OCI-LY3 (cell line): ENCODE results near the gene SIGLEC7.

Experiments
- H2AFZ ChIP-seq: fragments of 200-600, 300-600 bp; shearing (Covaris generic); 2 replicates; pipeline ENCODE4 v1.6.0; 2014; ENCODE audit warnings: antibody characterized with exemption, low read depth, low read length
- H3K27ac ChIP-seq: fragments of 200-600, 300-600 bp; sonication (generic); 2 replicates; pipeline ENCODE4 v1.5.1; 2014; ENCODE audit warnings: mild to moderate bottlenecking, low read length, moderate library complexity, mixed read lengths
- H3K27me3 ChIP-seq: fragments of 200-600, 300-600 bp; sonication (generic); 2 replicates; pipeline ENCODE4 v1.6.1; 2014; ENCODE audit warnings: low read depth, low read length, mixed read lengths
- H3K36me3 ChIP-seq: fragments of 200-600, 300-600 bp; sonication (generic); replicated peaks from 2 replicates; pipeline ENCODE3; 2014; ENCODE audit warnings: low read depth, low read length, mixed read lengths
- H3K4me1 ChIP-seq: fragments of 300-600, 200-600 bp; sonication (generic); 2 replicates; pipeline ENCODE4 v1.6.1; 2014; ENCODE audit warnings: low read length, mixed read lengths
- H3K4me2 ChIP-seq: fragments of 200-600, 300-600 bp; sonication (generic); 2 replicates; pipeline ENCODE4 v1.6.1; 2014; ENCODE audit warnings: low read length, mixed read lengths
- H3K4me3 ChIP-seq: fragments of 300-600, 200-600 bp; sonication (generic); 2 replicates; pipeline ENCODE4 v1.5.1; 2014; ENCODE audit warnings: antibody characterized with exemption, mild to moderate bottlenecking, low read length, moderate library complexity
- H3K79me2 ChIP-seq: fragments of 300-600, 200-600 bp; shearing (Covaris generic); 2 replicates; pipeline ENCODE4 v1.6.1; 2014; ENCODE audit warnings: mild to moderate bottlenecking, low read length, mixed read lengths
- H3K9ac ChIP-seq: fragments of 300-600, 200-600 bp; shearing (Covaris generic); 2 replicates; pipeline ENCODE4 v1.6.0; 2014; ENCODE audit warnings: mild to moderate bottlenecking, low read length, moderate library complexity
- H3K9me3 ChIP-seq: fragments of 200-600, 300-600 bp; shearing (Covaris generic); 2 replicates; pipeline ENCODE4 v1.6.1; 2014; ENCODE audit warnings: low read length, mixed read lengths; ENCODE audit not compliant: insufficient read depth
- H4K20me1 ChIP-seq: fragments of 200-600, 300-600 bp; sonication (generic); 2 replicates; pipeline ENCODE4 v1.6.1; 2016; ENCODE audit warnings: low read length, mixed read lengths; ENCODE audit not compliant: insufficient read depth
- CTCF ChIP-seq: fragments of 200-600, 300-600 bp; sonication (generic); IDR thresholded peaks from 2 replicates; pipeline ENCODE4 v1.5.1; 2014; ENCODE audit warnings: antibody characterized with exemption, low read length, low read depth
- EZH2phosphoT487 ChIP-seq: fragments of 200-600 bp; shearing (Covaris generic); IDR thresholded peaks from 2 replicates; pipeline ENCODE4 v1.6.1; 2018; ENCODE audit warnings: antibody characterized with exemption, mixed run types, low read depth

Gene SIGLEC7

DNA sequence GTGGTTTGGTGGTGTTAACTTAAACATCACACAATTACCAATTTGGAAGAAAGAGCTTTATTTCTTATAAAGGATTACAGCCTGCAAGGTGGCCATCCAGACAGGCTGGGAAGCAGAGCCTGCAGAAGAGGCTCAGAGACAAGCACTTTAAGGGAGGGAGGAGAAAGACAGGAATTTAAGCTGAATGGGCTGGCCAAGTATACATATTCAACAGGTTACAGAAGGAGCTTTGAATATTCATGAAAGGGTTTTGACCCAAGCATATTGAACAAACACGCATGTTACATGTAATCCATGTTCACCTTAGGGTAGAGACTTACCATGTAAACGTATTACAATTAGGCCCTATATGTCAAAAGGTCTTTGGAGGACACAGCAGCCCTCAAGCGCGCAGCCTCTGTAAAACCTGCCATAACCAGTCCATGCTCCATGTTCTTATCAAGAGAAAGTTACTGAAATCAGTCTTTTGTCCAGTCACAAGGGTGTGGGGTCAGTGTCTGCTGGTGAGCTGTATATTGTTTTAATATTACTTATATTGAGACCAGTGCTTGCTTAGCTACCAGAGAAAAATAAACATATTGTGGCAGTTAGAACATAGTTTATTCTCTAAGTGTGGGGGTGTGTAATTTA lies 19.9 kb downstream of the SIGLEC7 start:
- peaks cover 17% of the 10 kb centered on the region for H3K4me1 ChIP-seq

DNA sequence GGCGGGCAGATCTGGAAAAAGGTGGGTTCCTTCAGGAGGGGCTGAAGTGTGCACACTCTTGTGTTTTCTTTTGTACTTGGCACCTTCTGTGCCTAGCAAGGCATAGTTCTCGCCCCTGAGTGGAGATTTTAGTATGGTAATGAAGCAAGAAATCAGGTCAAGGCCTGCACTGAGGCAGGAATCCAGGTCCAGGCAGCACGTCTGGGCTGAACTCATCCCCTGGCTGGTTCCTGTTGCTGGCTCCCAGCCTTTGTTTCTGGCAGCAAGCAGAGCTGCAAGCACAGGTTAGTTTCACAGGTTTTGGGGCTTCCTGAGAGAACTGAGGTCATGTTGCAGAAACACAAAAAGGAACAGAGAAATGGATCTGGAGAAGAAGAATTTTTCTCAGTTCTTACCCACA lies 21.2 kb downstream of the SIGLEC7 start:
- Histone ChIP-seq H3K27me3 (peaks cover 33% of the 10 kb centered on the region), H3K4me1 (peaks cover 17% of the 10 kb centered on the region), H3K4me2 (peak overlapping the region; percentile 21; the same call in 1 of the 2 replicates), H3K27ac (no peak overlapping the region), H4K20me1 (no peaks in the 10 kb centered on the region), H3K79me2 (no peaks in the 10 kb centered on the region), H3K36me3 (no peaks in the 10 kb centered on the region), H2AFZ (no peak overlapping the region), H3K4me3 (no peak overlapping the region), H3K9ac (no peak overlapping the region), H3K9me3 (no peaks in the 10 kb centered on the region)
- TF ChIP-seq CTCF (no peak), EZH2phosphoT487 (no peak)

More for the DNA sequence above, 19.9 kb downstream of the SIGLEC7 start:
- Histone ChIP-seq H3K9ac (no peak overlapping the region), H3K27me3 (peaks cover 37% of the 10 kb centered on the region), H3K4me2 (no peak overlapping the region), H3K27ac (no peak overlapping the region), H3K9me3 (no peaks in the 10 kb centered on the region), H3K4me3 (no peak overlapping the region), H4K20me1 (no peaks in the 10 kb centered on the region), H3K79me2 (no peaks in the 10 kb centered on the region), H3K36me3 (no peaks in the 10 kb centered on the region), H2AFZ (no peak overlapping the region)
- TF ChIP-seq CTCF (no peak), EZH2phosphoT487 (no peak)

DNA sequence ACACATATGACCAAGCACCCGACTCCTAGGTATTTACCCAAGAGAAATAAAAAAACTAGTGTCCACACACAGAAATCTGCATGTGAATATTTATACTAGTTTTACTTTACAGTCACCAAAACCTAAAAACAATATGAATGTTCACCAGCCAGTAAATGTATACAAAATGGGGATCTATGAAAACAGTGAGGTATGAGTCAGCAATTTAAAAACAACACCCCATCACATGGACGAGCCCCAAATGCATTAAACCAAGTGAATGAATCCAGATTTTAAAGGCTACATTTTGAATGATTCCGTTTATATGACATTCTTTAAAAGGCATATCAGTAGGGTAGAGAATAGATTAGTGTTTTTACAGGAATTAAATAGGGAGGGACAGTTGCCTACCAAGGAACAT lies 22.1 kb downstream of the SIGLEC7 start:
- Histone ChIP-seq H3K27me3 (peaks cover 33% of the 10 kb centered on the region), H3K36me3 (no peaks in the 10 kb centered on the region), H3K4me2 (no peak overlapping the region)

More for the DNA sequence above, 22.1 kb downstream of the SIGLEC7 start:
- H2AFZ ChIP-seq: no peak overlapping the region
- TF ChIP-seq CTCF: no peak
- no peak for TF ChIP-seq EZH2phosphoT487
- no peaks in the 10 kb centered on the region for H3K79me2 ChIP-seq
- H4K20me1 ChIP-seq: no peaks in the 10 kb centered on the region
- no peak overlapping the region for H3K9ac ChIP-seq
- no peak overlapping the region for H3K4me3 ChIP-seq
- peaks cover 17% of the 10 kb centered on the region for H3K4me1 ChIP-seq
- no peak overlapping the region for H3K27ac ChIP-seq
- no peaks in the 10 kb centered on the region for H3K9me3 ChIP-seq
